Neural cell (in vitro differentiated cells): ENCODE results near the gene VMP1. TPM values are rescaled to one million over a fixed set of nuclear protein-coding genes. Genes with fewer than 3 reads are reported as not detected.

ENCODE experiments used
- H2AFZ ChIP-seq: fragments of 200-600, 300-800 bp; sonication (generic), shearing (Covaris generic); 2 replicates; pipeline ENCODE4 v1.6.0; 2014; ENCODE audit warnings: low read depth, mild to moderate bottlenecking, antibody characterized with exemption, low read length, moderate library complexity
- H3F3A ChIP-seq: fragments of 200-600 bp; shearing (Covaris generic); 2 replicates; pipeline ENCODE4 v1.6.1; 2016; ENCODE audit warnings: mild to moderate bottlenecking, moderate library complexity, mixed read lengths, antibody characterized with exemption, low read length; ENCODE audit not compliant: insufficient read depth, poor library complexity, severe bottlenecking
- H3K27ac ChIP-seq: fragments of 200-600, 300-800 bp; sonication (generic), shearing (Covaris generic); 2 replicates; pipeline ENCODE4 v1.5.1; 2014; ENCODE audit warnings: mild to moderate bottlenecking, low read length, moderate library complexity
- H3K27me3 ChIP-seq: fragments of 300-800, 200-600 bp; sonication (generic), shearing (Covaris generic); 2 replicates; pipeline ENCODE4 v1.6.0; 2014; ENCODE audit warnings: mild to moderate bottlenecking, low read depth, low read length, moderate library complexity; ENCODE audit not compliant: insufficient read depth
- H3K36me3 ChIP-seq: fragments of 300-800, 200-600 bp; sonication (generic), shearing (Covaris generic); 2 replicates; pipeline ENCODE4 v1.5.1; 2014; ENCODE audit warnings: mild to moderate bottlenecking, antibody characterized with exemption, low read length, moderate library complexity; ENCODE audit not compliant: insufficient read depth
- H3K4me2 ChIP-seq: fragments of 300-800, 200-600 bp; sonication (generic), shearing (Covaris generic); 2 replicates; pipeline ENCODE4 v1.6.0; 2014; ENCODE audit warnings: mild to moderate bottlenecking, low read length
- H3K4me3 ChIP-seq: fragments of 300-800, 200-600 bp; sonication (generic), shearing (Covaris generic); 2 replicates; pipeline ENCODE4 v1.5.1; 2014; ENCODE audit warnings: mild to moderate bottlenecking, low read length, moderate library complexity
- H3K79me2 ChIP-seq: fragments of 200-600 bp; shearing (Covaris generic); replicated peaks from 2 replicates; pipeline ENCODE4 v1.6.0; 2014; ENCODE audit warnings: mild to moderate bottlenecking, low read length, moderate library complexity; ENCODE audit not compliant: insufficient read depth
- H3K9ac ChIP-seq: fragments of 300-800, 200-600 bp; sonication (generic), shearing (Covaris generic); 2 replicates; pipeline ENCODE4 v1.6.1; 2016; ENCODE audit warnings: mild to moderate bottlenecking, low read length, mixed read lengths
- H3K9me2 ChIP-seq: fragments of 200-600 bp; shearing (Covaris generic); 2 replicates; pipeline ENCODE4 v1.6.1; 2016; ENCODE audit warnings: mild to moderate bottlenecking, low read length, mixed read lengths; ENCODE audit not compliant: insufficient read depth
- H3K9me3 ChIP-seq: fragments of 200-600, 300-800 bp; sonication (generic), shearing (Covaris generic); 2 replicates; pipeline ENCODE4 v1.6.1; 2016; ENCODE audit warnings: mild to moderate bottlenecking, mixed run types, low read length, moderate library complexity, mixed read lengths
- H4K20me1 ChIP-seq: fragments of 200-600 bp; shearing (Covaris generic); 2 replicates; pipeline ENCODE4 v1.6.1; 2016; ENCODE audit warnings: mild to moderate bottlenecking, mixed run types; ENCODE audit not compliant: insufficient read depth
- CTCF ChIP-seq: fragments of 450-650 bp; IDR thresholded peaks from 2 replicates; pipeline ENCODE4 v1.5.1; 2014; ENCODE audit warnings: antibody characterized with exemption, mild to moderate bottlenecking, moderate library complexity; ENCODE audit not compliant: poor library complexity, severe bottlenecking
- EP300 ChIP-seq: fragments of 450-650 bp; conservative IDR thresholded peaks from 2 replicates; pipeline ENCODE4 v1.6.1; 2014; ENCODE audit warnings: antibody characterized with exemption, mild to moderate bottlenecking, moderate library complexity; ENCODE audit not compliant: poor library complexity, severe bottlenecking
- EZH2 ChIP-seq: fragments of 200-600, 300-800 bp; shearing (Covaris generic), sonication (generic); IDR thresholded peaks from 2 replicates; pipeline ENCODE4 v1.6.1; 2014; ENCODE audit warnings: antibody characterized with exemption, low read length, borderline replicate concordance, mild to moderate bottlenecking; ENCODE audit not compliant: insufficient read depth, poor library complexity, severe bottlenecking
- MXI1 ChIP-seq: fragments of 450-650 bp; conservative IDR thresholded peaks from 2 replicates; pipeline ENCODE4 v1.6.1; 2014; ENCODE audit warnings: antibody characterized with exemption, mild to moderate bottlenecking; ENCODE audit not compliant: poor library complexity, severe bottlenecking
- POLR2AphosphoS5 ChIP-seq: IDR thresholded peaks from 2 replicates; pipeline ENCODE4 v1.6.1; 2012
- RAD21 ChIP-seq: fragments of 450-650 bp; conservative IDR thresholded peaks from 2 replicates; pipeline ENCODE4 v1.6.1; 2014; ENCODE audit warnings: antibody characterized with exemption, mild to moderate bottlenecking, moderate library complexity
- SMC3 ChIP-seq: fragments of 450-650 bp; conservative IDR thresholded peaks from 2 replicates; pipeline ENCODE4 v1.6.1; 2014; ENCODE audit warnings: antibody characterized with exemption, mild to moderate bottlenecking, moderate library complexity; ENCODE audit not compliant: poor library complexity
- TAF1 ChIP-seq: IDR thresholded peaks from 2 replicates; pipeline ENCODE4 v1.6.1; 2012; ENCODE audit warnings: low read depth
- polyA plus RNA-seq: library from polyadenylated mRNA; depleted of rRNA; stranded (reverse); fragments of >200 nt; gene quantifications from 2 replicates; pipeline ENCODE4 v1.2.3, GENCODE V29; 2014
- TF ChIP-seq, protein P1 (sequence below): IDR thresholded peaks from 2 replicates; pipeline ENCODE4 v1.6.1; 2012; ENCODE audit warnings: borderline replicate concordance

VMP1 gene
- polyA plus RNA-seq, 1 donor from 2014 or later: 75.9 TPM

GRCh38 chr17:59775786-59776350 lies 68.4 kb downstream of the VMP1 start:
- H3K9me3 ChIP-seq: no peaks in the 10 kb centered on the region
- no peaks in the 10 kb centered on the region for H4K20me1 ChIP-seq
- no peak overlapping the region for H3K4me2 ChIP-seq
- no peak overlapping the region for H3K9ac ChIP-seq
- H3K27ac ChIP-seq: no peak overlapping the region
- no peaks in the 10 kb centered on the region for H3F3A ChIP-seq
- H2AFZ ChIP-seq: no peak overlapping the region
- H3K79me2 ChIP-seq: no peaks in the 10 kb centered on the region
- TF ChIP-seq MXI1 (no peak), TAF1 (no peak), CTCF (no peak), RAD21 (no peak), EZH2 (no peak), EP300 (no peak), POLR2AphosphoS5 (no peak), SMC3 (no peak)
- TF ChIP-seq, protein P1, sequence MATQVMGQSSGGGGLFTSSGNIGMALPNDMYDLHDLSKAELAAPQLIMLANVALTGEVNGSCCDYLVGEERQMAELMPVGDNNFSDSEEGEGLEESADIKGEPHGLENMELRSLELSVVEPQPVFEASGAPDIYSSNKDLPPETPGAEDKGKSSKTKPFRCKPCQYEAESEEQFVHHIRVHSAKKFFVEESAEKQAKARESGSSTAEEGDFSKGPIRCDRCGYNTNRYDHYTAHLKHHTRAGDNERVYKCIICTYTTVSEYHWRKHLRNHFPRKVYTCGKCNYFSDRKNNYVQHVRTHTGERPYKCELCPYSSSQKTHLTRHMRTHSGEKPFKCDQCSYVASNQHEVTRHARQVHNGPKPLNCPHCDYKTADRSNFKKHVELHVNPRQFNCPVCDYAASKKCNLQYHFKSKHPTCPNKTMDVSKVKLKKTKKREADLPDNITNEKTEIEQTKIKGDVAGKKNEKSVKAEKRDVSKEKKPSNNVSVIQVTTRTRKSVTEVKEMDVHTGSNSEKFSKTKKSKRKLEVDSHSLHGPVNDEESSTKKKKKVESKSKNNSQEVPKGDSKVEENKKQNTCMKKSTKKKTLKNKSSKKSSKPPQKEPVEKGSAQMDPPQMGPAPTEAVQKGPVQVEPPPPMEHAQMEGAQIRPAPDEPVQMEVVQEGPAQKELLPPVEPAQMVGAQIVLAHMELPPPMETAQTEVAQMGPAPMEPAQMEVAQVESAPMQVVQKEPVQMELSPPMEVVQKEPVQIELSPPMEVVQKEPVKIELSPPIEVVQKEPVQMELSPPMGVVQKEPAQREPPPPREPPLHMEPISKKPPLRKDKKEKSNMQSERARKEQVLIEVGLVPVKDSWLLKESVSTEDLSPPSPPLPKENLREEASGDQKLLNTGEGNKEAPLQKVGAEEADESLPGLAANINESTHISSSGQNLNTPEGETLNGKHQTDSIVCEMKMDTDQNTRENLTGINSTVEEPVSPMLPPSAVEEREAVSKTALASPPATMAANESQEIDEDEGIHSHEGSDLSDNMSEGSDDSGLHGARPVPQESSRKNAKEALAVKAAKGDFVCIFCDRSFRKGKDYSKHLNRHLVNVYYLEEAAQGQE: no peak
- H3K36me3 ChIP-seq: peaks cover 14% of the 10 kb centered on the region
- H3K27me3 ChIP-seq: no peaks in the 10 kb centered on the region
- no peaks in the 10 kb centered on the region for H3K9me2 ChIP-seq
- no peak overlapping the region for H3K4me3 ChIP-seq

- Histone ChIP-seq H3K9me2 (no peaks in the 10 kb centered on the region), H3K27me3 (no peaks in the 10 kb centered on the region), H2AFZ (no peak overlapping the region), H3K9me3 (no peaks in the 10 kb centered on the region), H3K4me2 (no peak overlapping the region), H4K20me1 (no peaks in the 10 kb centered on the region), H3K4me3 (no peak overlapping the region), H3K9ac (no peak overlapping the region), H3F3A (no peaks in the 10 kb centered on the region), H3K27ac (no peak overlapping the region), H3K79me2 (no peaks in the 10 kb centered on the region), H3K36me3 (peaks cover 14% of the 10 kb centered on the region)
- TF ChIP-seq RAD21: no peak
Measured at GRCh38 chr17:59776577-59776976, 69.1 kb downstream of the VMP1 start.

GRCh38 chr17:59777033-59777432 lies 69.6 kb downstream of the VMP1 start:
- Histone ChIP-seq H3K79me2 (no peaks in the 10 kb centered on the region), H3K27ac (no peak overlapping the region), H3K36me3 (peaks cover 14% of the 10 kb centered on the region), H2AFZ (no peak overlapping the region), H4K20me1 (no peaks in the 10 kb centered on the region), H3K4me2 (no peak overlapping the region), H3F3A (no peaks in the 10 kb centered on the region), H3K4me3 (no peak overlapping the region), H3K27me3 (no peaks in the 10 kb centered on the region), H3K9me3 (no peaks in the 10 kb centered on the region), H3K9me2 (no peaks in the 10 kb centered on the region), H3K9ac (no peak overlapping the region)
- TF ChIP-seq POLR2AphosphoS5: no peak
- TF ChIP-seq SMC3: no peak
- TF ChIP-seq MXI1: no peak
- TF ChIP-seq EZH2: no peak
- no peak for TF ChIP-seq TAF1
- TF ChIP-seq EP300: no peak
- TF ChIP-seq, protein P1: no peak
- no peak for TF ChIP-seq CTCF
- no peak for TF ChIP-seq RAD21
